ENCODE data around the gene SSH3. TPM values are rescaled to one million over a fixed set of nuclear protein-coding genes. Genes with fewer than 3 reads are reported as not detected.
A peak's percentile ranks its signal among the peaks of the same experiment; 100 is the strongest.
"Not testable (repeated sequence)": the region's sequence is repeated elsewhere in the genome, so short reads cannot be mapped to it uniquely, and the experiment has no call there.

Gene SSH3
- total RNA-seq, 4 donors from 2014 or later, result 7.7 to 48.8 (median 19.1) TPM

DNA sequence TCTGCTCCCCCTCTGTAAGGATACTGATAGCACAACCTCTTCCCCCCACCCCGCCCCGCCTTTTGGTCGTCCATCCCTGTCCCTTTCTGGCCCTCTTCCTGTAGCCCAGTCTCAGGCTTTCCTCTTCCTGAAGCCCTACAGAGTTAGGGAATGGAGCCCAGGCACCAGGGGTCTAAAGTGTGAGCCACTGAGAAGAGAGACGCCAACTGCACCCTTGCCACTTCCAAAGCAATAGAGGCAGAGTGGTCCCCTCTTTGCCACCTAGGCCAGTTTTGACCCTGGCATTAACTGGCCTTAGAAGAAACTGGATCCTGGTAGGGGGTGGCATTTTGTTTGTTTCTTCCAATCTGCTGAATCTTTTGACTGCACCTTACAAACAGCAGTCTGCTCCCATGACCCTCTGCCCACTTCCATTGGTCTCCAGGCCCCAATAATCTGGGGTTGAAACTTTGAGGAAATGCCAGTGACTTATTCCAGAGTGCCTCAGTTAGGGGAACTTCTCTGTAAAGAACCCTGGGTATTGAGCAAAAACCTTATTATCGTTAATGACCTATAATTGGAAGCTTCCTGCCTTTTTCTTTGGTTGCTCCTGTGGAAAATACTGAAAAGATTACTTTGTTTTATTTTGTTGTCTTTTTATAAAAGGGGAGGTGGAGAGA lies 46.7 kb upstream of the SSH3 start:
- H3K27me3 ChIP-seq, result no peaks in the 10 kb centered on the region
- TF ChIP-seq POLR2A (IDR thresholded peaks at IDR 0.05) (no peak), CTCF (IDR thresholded peaks at IDR 0.05) (no peak)
- intact Hi-C loops (cut with DNase I; ENCODE audit: low total_unique reads), result no loop called here

DNA sequence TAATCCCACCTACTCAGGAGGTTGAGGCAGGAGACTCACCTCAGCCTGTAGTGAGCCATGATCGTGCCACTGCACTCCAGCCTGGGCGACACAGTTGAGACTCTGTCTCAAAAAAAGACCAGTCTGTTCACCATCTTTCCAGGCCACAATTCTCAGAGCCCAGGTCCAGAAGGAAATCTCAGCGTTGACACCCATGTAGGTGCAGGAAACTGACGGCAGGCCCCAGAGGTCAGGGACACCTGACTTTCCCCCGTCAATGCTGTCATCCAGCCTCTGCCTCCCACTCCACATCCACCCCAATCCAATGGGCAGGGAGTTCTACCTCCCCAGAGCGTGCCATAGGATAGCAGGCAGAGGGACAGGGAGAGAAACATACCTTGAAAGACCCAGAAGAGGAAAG lies 42.9 kb upstream of the SSH3 start:
- Histone ChIP-seq H3K27me3 (no peaks in the 10 kb centered on the region), H3K4me3 (no peak overlapping the region), H3K36me3 (no peaks in the 10 kb centered on the region), H3K4me1 (no peaks in the 10 kb centered on the region), H3K27ac (no peak overlapping the region), H3K9me3 (no peaks in the 10 kb centered on the region)
- DNase-seq, result no peak
- intact Hi-C loops (cut with DNase I; ENCODE audit: low total_unique reads), result loop anchor here (5.0 to 10.0 kb wide), 2 partner anchors 42 to 124 kb away; partner anchors contain the start of gene SSH3
- no peak for TF ChIP-seq POLR2A (IDR thresholded peaks at IDR 0.05)
- TF ChIP-seq CTCF (IDR thresholded peaks at IDR 0.05), result no peak

More for the DNA sequence above, 46.7 kb upstream of the SSH3 start:
- H3K4me3 ChIP-seq, result no peak overlapping the region
- no peak overlapping the region for H3K27ac ChIP-seq
- H3K9me3 ChIP-seq, result no peaks in the 10 kb centered on the region
- H3K4me1 ChIP-seq, result no peaks in the 10 kb centered on the region
- H3K36me3 ChIP-seq, result no peaks in the 10 kb centered on the region
- DNase-seq, result no peak

GRCh38 chr11:67260885-67261639 lies 42.3 kb upstream of the SSH3 start:
- intact Hi-C loops (cut with DNase I; ENCODE audit: low total_unique reads), result loop anchor here (5.0 to 10.0 kb wide), 2 partner anchors 41 to 124 kb away; partner anchors contain the start of gene SSH3
- H3K27me3 ChIP-seq, H3K4me1 ChIP-seq, H3K9me3 ChIP-seq, H3K36me3 ChIP-seq: not testable (repeated sequence)
- Histone ChIP-seq H3K4me3 (peak overlapping the region; percentile 18 to 36), H3K27ac (peak overlapping the region in 1 of 2 donors; percentile 56)
- DNase-seq, result peak in 1 of 2 donors; percentile 70

DNA sequence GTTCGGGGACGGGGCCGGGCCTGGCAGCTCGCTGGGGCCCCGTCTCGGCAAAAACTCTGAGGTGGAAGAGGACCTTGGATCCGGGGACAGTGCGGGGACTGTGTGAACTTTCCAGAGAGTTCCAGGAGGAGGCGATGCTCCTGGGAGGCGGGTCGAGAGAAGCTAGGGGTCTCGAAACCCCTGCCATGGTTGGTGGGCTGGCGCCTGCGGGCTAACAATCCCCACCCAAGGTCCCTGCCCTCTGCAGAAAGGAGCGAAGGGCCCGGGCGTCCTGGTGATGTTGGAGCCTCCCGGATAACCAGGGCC lies 41.7 kb upstream of the SSH3 start:
- peak overlapping the region in 1 of 2 donors; percentile 56 for H3K27ac ChIP-seq
- no peak for DNase-seq
- H3K36me3 ChIP-seq, result no peaks in the 10 kb centered on the region
- TF ChIP-seq CTCF (IDR thresholded peaks at IDR 0.05), result peak in 1 of 4 experiments; percentile 12
- no peak for TF ChIP-seq POLR2A (IDR thresholded peaks at IDR 0.05)
- no peaks in the 10 kb centered on the region for H3K27me3 ChIP-seq
- no peaks in the 10 kb centered on the region for H3K9me3 ChIP-seq
- H3K4me3 ChIP-seq, result peak overlapping the region; percentile 18 to 36
- intact Hi-C loops (cut with DNase I; ENCODE audit: low total_unique reads), result loop anchor here (5.0 to 10.0 kb wide), 2 partner anchors 41 to 123 kb away; partner anchors contain the start of gene SSH3
- H3K4me1 ChIP-seq, result no peaks in the 10 kb centered on the region

GRCh38 chr11:67261946-67262681 lies 41.2 kb upstream of the SSH3 start:
- peaks cover 0 to 3% of the 10 kb centered on the region in 2 donors for H3K4me1 ChIP-seq
- peak overlapping the region in 1 of 2 donors; percentile 18 for H3K4me3 ChIP-seq
- intact Hi-C loops (cut with DNase I; ENCODE audit: low total_unique reads), result loop anchor here (5.0 to 10.0 kb wide), 2 partner anchors 40 to 123 kb away; partner anchors contain the start of gene SSH3
- TF ChIP-seq CTCF (IDR thresholded peaks at IDR 0.05), result no peak
- TF ChIP-seq POLR2A (IDR thresholded peaks at IDR 0.05), result no peak
- H3K27ac ChIP-seq, result peak overlapping the region in 1 of 2 donors; percentile 56
- no peaks in the 10 kb centered on the region for H3K9me3 ChIP-seq
- peak in 1 of 2 donors; percentile 22 for DNase-seq
- no peaks in the 10 kb centered on the region for H3K27me3 ChIP-seq
- no peaks in the 10 kb centered on the region for H3K36me3 ChIP-seq
